DND-41 (cell line): Measurements from ENCODE around the gene GLB1L.

ENCODE experiments used
- EZH2 ChIP-seq: IDR thresholded peaks from 3 replicates; pipeline ENCODE4 v1.6.1; 2012; ENCODE audit warnings: borderline replicate concordance, low read depth, mild to moderate bottlenecking, moderate library complexity, low read length, inconsistent platforms; ENCODE audit not compliant: severe bottlenecking
- TF ChIP-seq, protein P1 (sequence below): IDR thresholded peaks from 2 replicates; pipeline ENCODE4 v1.5.1; 2012; ENCODE audit warnings: borderline replicate concordance, low read length, moderate library complexity, mild to moderate bottlenecking; ENCODE audit not compliant: poor library complexity, severe bottlenecking; ENCODE audit errors: extremely low read depth

DNA sequence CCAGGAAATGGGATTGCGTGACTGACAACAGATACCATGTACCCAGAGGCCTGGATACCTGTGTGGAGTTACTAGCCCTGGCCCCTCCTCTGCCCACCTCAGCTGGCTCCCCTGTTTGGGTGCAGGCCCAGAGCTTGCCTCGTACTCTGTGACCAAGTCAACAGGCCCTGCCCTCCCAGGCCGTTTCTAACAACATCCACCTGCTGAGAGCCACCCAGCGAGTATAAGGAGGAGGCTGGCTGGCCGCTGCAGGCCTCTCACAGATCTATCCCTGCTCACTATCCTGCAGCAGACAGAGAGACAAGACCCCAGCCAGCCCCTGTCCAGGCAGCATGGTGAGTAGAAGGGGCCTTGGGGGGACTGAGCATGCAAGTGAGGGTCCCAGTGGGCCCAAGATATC lies 21.0 kb upstream of the GLB1L start:
- TF ChIP-seq, protein P1, sequence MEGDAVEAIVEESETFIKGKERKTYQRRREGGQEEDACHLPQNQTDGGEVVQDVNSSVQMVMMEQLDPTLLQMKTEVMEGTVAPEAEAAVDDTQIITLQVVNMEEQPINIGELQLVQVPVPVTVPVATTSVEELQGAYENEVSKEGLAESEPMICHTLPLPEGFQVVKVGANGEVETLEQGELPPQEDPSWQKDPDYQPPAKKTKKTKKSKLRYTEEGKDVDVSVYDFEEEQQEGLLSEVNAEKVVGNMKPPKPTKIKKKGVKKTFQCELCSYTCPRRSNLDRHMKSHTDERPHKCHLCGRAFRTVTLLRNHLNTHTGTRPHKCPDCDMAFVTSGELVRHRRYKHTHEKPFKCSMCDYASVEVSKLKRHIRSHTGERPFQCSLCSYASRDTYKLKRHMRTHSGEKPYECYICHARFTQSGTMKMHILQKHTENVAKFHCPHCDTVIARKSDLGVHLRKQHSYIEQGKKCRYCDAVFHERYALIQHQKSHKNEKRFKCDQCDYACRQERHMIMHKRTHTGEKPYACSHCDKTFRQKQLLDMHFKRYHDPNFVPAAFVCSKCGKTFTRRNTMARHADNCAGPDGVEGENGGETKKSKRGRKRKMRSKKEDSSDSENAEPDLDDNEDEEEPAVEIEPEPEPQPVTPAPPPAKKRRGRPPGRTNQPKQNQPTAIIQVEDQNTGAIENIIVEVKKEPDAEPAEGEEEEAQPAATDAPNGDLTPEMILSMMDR: no peak
- TF ChIP-seq EZH2: no peak
